T follicular helper cell (primary cell): Measurements from ENCODE around the gene ASAP2.

ENCODE experiments used
- DNase-seq: peaks from one replicate; pipeline ENCODE4 v3.0.0-alpha.2; 2020; ENCODE audit warnings: low read depth

The ASAP2 gene

DNA sequence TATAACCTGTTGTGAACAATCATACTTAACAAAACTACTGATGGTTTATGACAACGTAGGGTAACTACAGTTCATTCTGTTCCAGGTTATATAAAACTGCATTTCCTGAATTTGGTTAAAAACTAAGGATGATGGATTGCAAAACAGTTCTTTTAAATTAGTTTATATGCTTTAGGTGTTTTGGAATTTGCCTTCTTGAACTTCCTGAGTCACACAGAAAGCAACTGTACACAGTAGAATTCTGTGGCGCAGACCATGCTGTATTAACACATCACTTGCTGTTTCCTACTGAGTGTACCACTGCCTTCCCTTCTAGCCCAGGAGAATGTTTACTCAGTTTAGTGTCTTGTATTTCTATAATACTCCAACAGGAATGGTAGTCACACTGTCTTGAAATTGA, 197.3 kb downstream of the ASAP2 start:
- DNase-seq, result no peak

- no peak for DNase-seq
Measured at GRCh38 chr2:9404451-9404850, 197.8 kb downstream of the ASAP2 start.

GRCh38 chr2:9405636-9406035, 199.0 kb downstream of the ASAP2 start:
- no peak for DNase-seq

- DNase-seq, result no peak
Measured at GRCh38 chr2:9406529-9407362, 200.1 kb downstream of the ASAP2 start.

DNA sequence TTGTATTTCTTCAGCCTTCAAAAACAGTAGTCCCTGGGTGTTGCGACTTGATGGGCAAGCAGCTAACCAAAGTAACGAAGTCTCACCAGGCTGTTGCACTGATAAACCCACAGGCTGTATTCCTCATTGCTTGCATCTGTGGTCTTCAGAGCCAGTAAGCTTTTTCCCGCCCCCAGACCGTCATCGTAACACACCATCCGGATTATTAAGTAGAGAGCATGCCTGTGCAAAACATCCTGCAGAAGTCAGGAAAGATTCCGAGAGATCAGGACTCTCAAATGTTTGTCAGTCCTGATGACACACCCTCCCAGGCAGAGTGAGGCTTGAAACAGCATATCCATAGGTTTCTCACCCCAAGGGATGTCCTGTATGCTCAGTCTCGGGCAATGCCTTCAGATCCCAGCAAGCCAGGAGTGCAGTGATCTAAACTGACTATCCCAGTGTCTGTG, 200.8 kb downstream of the ASAP2 start:
- no peak for DNase-seq

DNA sequence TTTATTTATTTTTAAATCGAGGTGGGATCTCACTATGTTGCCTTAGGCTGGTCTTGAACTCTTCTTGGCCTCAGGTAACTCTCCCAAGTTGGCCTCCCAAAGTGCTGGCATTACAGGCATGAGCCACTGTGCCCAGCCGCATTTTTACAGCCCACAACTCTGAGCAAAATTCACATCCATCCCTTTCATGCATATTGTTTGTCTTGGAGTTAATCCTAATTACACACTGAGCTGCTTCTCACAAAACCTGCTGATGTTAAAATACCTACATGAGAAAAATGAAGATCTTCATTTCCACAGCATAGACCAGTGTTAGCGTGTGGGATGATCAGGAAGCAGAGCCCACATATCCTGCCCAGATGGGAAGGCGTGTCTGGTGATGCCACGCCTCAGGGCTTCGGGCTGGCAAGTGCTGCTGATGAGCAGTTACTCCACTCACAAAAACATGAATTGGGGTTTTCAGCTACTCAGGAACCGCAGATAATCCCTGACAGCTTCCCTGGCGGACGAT, 202.1 kb downstream of the ASAP2 start:
- no peak for DNase-seq

DNA sequence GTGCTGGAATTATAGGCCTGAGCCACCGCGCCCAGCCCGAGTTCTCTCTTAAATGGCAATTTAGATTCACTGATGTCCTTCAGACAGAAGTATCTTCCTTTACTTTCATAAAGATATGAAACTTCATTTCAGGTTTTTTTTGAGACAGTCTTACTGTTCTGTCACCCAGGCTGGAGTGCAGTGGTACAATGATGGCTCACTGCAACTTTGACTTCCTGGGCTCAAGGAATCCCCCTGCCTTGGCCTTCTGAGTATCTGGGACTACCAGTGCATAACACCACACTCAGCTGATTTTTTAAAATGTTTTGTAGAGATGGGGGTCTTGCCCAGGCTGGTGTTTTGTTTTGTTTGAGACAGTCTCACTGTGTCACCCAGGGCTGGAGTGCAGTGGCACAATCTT, 203.5 kb downstream of the ASAP2 start:
- DNase-seq, result no peak

DNA sequence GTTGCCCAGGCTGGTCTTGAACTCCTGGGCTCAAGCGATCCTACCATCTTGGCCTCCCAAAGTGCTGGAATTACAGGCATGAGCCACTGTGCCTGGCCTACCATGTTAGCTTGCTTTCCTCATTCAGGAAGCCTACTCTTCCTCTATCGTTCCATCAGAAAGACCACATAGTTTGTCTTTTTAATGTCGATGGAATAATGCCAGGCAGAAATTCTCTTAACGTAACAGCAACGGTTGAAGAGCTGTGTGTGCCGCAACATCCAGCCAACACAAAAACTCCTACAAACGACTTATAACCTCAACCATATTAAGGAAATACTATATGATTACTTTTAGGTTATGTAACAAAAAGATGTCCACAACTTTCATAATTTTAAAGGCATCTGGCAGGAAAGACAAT, 206.2 kb downstream of the ASAP2 start:
- no peak for DNase-seq

DNA sequence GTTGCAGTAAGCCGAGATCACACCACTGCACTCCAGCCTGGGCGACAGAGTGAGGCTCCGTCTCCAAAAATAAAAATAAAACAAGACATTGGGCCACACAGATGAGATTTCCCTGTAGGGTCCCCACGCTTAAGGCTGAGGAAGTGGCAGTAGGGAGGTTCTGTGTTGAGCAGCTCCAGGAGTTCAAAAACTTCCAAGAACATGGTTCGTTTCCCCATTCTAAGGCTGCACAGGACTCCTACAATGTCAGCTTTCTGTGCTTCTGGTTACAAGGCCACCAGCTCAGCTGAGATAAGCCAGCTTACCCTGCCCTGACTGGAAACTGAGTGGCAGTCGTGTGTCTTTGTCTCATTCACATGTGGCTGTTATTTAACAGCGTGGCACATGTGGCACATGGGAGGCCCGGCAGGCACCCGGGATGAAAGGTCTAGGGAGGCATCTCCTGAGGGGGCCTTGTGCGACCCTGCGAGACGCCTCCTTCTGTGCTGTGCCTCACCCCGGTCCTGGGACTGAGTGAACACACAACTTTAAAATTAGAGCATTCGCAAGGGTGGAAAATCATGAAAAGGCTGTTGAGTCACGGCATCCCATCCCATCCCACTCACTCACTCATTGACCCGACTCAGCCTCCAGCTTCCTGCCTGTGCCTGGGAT, 209.0 kb downstream of the ASAP2 start:
- no peak for DNase-seq

GRCh38 chr2:9416267-9416961, 209.8 kb downstream of the ASAP2 start:
- no peak for DNase-seq

- DNase-seq, result no peak
Measured at GRCh38 chr2:9416962-9417316, 210.3 kb downstream of the ASAP2 start.

GRCh38 chr2:9417725-9418124, 211.1 kb downstream of the ASAP2 start:
- no peak for DNase-seq

- DNase-seq, result no peak
Measured at GRCh38 chr2:9418746-9419145, 212.1 kb downstream of the ASAP2 start.

- DNase-seq, result no peak
Measured at GRCh38 chr2:9419541-9419940, 212.9 kb downstream of the ASAP2 start.

DNA sequence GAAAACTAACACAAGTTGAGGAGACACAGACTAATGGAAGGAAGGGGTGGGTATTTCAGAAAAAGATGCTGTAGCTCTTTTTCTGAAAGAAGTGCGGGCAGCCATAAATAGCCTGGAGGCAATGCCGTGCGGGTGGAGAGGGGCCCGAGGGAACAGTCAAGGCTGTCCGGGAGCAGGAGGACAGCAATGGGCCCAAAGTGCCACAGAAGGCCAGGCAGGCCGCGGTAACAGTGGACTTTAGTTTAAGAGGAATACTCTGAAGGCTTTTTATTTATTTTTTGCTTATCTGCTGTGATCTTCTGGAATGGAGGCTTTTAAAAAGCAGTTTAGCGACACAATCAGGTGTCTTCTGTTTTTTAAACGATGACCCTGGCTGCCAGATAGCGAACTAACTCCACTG, 213.9 kb downstream of the ASAP2 start:
- no peak for DNase-seq

DNA sequence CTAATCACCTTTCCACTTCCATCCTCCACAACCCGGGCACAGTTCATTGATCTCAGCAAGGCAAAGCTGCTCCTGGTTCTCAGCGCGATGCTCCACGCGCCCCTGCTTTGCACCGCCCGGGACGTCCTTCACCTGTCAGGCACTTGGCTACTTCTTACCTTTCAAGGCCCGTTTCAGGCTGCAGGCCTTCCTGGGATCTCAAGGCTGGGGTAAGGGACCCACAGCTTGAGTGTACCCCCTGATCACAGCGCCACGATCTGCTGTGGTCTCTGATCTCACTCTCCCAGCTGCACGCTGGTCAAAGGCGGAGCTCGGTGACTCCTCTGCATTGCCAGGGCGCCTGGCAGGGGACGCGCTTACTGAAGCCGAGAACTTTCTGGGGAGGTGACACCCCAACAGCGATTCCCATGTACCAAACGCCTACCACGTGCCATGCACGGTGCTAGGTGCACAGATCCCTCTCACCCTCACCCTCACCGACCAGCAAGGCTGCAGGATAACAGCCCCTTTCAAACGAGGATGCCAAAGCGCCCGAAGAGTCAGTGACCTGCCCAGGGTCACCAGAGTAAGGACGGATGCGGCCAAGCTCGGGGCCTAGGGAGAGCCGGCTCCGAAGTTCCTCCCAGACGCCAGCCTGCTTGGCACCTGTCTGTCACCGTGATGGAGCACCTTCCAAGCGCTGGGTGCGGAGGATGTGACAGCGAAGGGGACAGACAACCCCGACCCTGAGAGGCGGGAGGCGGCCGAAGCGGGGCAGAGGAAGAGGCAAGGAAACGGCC, 215.9 kb downstream of the ASAP2 start:
- peak; percentile 9 for DNase-seq

DNA sequence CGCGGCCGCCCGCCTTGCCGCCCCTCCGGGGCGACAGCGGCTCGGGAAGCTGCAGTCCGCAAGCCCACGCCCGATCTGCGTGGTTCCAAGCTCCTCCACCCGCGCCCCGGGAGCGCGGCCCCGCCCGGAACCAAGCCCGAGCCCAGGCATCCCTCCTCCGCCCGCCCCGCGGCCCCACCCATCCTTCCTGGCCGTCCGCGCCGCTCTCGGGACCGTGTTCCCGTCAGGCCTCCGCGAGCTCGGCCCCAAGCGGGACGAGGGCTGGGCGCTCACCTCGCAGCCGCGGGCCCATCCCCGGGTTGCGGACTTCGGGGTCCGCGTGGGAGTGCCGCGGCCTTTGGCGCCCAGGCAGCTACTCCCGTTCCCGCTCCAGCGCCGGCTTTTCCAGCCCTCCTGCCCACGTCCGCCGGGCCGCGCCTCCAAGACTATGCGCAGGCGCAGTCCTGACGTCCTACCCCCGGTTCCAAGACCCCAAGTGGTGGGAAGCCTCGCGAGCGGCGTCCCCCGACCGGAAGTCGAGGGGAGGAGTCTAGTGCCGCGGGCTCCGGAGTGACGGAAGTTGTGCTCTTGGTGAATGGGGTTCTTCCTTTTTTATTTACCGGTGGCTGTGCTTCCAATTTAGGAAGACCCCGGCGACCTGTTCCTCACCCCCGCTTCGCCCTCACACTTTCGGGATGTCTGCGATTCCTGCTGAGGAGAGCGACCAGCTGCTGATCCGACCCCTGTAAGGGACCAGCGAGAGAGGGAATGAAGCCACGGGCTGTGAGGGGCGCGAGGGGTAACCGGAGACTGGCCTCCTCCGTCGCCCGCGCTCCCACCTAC, 216.7 kb downstream of the ASAP2 start, which contains the start of the genes CPSF3 and ITGB1BP1:
Gene CPSF3, plus strand, starts transcription at position 555 of the 822 bp plus-strand sequence. Its CDS starts 120 bp downstream, at position 675.
Gene ITGB1BP1, minus strand, starts transcription at position 429 of the 822 bp plus-strand sequence. CDS start 4,831 bp downstream, outside the sequence.
- peak; percentile 91 for DNase-seq

DNA sequence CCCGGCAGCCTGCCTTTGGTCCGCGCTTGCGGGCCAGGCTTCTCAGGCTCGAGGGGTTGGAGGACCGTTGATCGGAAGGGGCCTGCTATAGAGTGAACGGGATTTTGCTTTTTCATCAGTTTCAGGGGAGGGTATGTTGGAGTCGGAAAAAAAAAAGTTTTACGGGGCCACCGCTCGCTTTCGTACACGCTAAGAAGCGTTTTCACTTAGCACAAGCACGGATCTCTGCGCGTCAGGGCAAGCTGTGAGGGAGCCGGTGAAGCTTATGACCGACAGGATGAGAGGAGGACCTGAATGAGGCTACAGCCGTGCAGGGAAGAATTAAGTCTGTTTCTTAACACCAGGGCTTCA, 217.3 kb downstream of the ASAP2 start:
- no peak for DNase-seq

GRCh38 chr2:9424447-9425164, 218.0 kb downstream of the ASAP2 start:
- no peak for DNase-seq

- no peak for DNase-seq
Measured at GRCh38 chr2:9428965-9429577, 222.5 kb downstream of the ASAP2 start.
